GM23338 (cell line): ENCODE data around the gene ZBTB20.

ENCODE experiments used
- CREB1 ChIP-seq: fragments of 250-450 bp; sonication (Bioruptor Pico); IDR thresholded peaks from 2 replicates; pipeline ENCODE4 v1.5.0; 2020; ENCODE audit warnings: low read depth, mild to moderate bottlenecking, moderate library complexity
- CTCF ChIP-seq, 2 experiments: fragments of 200-600 bp in 1 of 2; sonication (generic) in 1 of 2; conservative IDR thresholded peaks; 2 replicates each; pipeline versions ENCODE4 v1.5.1 to v1.6.1; 2016 to 2017; ENCODE audit warnings: antibody characterized with exemption in 2 of 2, low read depth in 2 of 2, mild to moderate bottlenecking in 2 of 2, moderate library complexity in 1 of 2
- ETS1 ChIP-seq: IDR thresholded peaks from 2 replicates; pipeline ENCODE4 v1.6.1; 2016; ENCODE audit warnings: antibody characterized with exemption
- EZH2 ChIP-seq: fragments of 200-600 bp; sonication (generic); IDR thresholded peaks from one replicate; pipeline ENCODE4 v1.8.0; 2017; ENCODE audit warnings: antibody characterized with exemption, mild to moderate bottlenecking, low read depth; ENCODE audit not compliant: unreplicated experiment
- EZH2phosphoT487 ChIP-seq: fragments of 200-600 bp; sonication (generic); IDR thresholded peaks from one replicate; pipeline ENCODE4 v1.8.1; 2018; ENCODE audit warnings: antibody characterized with exemption; ENCODE audit not compliant: unreplicated experiment
- POLR2AphosphoS5 ChIP-seq: IDR thresholded peaks from 2 replicates; pipeline ENCODE4 v1.6.1; 2016; ENCODE audit warnings: antibody characterized with exemption, low read depth
- REST ChIP-seq: IDR thresholded peaks from one replicate; pipeline ENCODE4 v1.6.1; 2018; ENCODE audit warnings: antibody characterized with exemption; ENCODE audit not compliant: unreplicated experiment
- ZNF462 ChIP-seq: fragments of 250-450 bp; sonication (Bioruptor Pico); IDR thresholded peaks from 2 replicates; pipeline ENCODE4 v1.5.0; 2020; ENCODE audit warnings: mild to moderate bottlenecking, moderate library complexity

- no peak for TF ChIP-seq CTCF (conservative IDR thresholded peaks at IDR 0.05; ENCODE audit: low read depth in 2 of 2)
- TF ChIP-seq POLR2AphosphoS5, result no peak
- TF ChIP-seq EZH2, result no peak
- TF ChIP-seq EZH2phosphoT487, result no peak
- TF ChIP-seq REST, result no peak
- no peak for TF ChIP-seq CREB1
- TF ChIP-seq ZNF462, result no peak
- TF ChIP-seq ETS1, result no peak
These were observed 291.2 kb downstream of the ZBTB20 start for GRCh38 chr3:114855839-114856238.
